ENCODE results near the gene CITED4. TPM values are rescaled to one million over a fixed set of nuclear protein-coding genes. Genes with fewer than 3 reads are reported as not detected.

CITED4 gene
- total RNA-seq, 1 experiment from 2014 or later, result 7.8 TPM

DNA sequence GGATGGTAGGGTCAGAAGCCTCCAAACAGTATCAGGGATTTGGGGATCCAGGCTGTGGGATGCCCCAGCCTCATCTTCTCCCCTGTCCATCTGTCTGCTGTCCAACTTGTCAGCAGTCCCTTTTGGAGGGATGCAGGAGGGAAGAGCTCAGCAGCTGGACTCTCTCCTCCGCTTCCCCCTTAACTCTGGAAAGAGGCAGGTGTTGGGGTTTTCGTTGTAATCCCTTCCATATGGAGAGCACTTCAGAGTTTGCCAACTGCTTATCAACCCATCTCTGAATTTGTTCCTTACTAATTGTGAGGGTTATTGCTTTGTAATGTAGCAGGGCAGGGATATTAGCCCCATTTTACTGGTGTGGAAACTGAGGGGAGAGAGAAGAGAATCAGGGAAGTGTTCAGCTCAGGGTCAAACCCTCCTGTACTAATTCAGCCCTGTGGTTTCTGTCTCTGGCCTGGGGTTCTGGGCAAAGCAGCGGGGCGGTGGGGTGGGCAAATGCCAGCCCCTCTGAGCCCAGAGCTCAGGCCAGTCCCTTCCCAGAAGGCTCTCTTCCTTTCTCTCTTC is 3.2 kb downstream of the CITED4 start:
- Histone ChIP-seq H4K20me1 (ENCODE audit: insufficient read depth) (no peaks in the 10 kb centered on the region), H2AFZ (ENCODE audit: low read depth, low read length, poor library complexity, severe bottlenecking) (no peak overlapping the region), H3K36me3 (ENCODE audit: control insufficient read depth in 1 of 2, insufficient read depth in 2 of 2, low read length in 2 of 2) (no peaks in the 10 kb centered on the region), H3K27me3 (ENCODE audit: insufficient read depth, low read length) (no peaks in the 10 kb centered on the region), H3K9ac (ENCODE audit: low read length) (no peak overlapping the region), H3K4me3 (replicated peaks in 1 of 2; ENCODE audit: low read depth in 1 of 2, low read length in 2 of 2) (no peak overlapping the region), H3K4me2 (ENCODE audit: low read length) (no peak overlapping the region), H3K4me1 (ENCODE audit: control insufficient read depth in 1 of 2, insufficient read depth in 2 of 2, low read length in 2 of 2) (peaks cover 9 to 15% of the 10 kb centered on the region in 2 experiments; a peak in 3 of 4 replicates), H3K9me3 (ENCODE audit: control insufficient read depth in 1 of 2, insufficient read depth in 1 of 2, low read depth in 1 of 2, low read length in 2 of 2) (no peaks in the 10 kb centered on the region), H3K79me2 (ENCODE audit: insufficient read depth, low read length) (no peaks in the 10 kb centered on the region), H3K9me2 (ENCODE audit: insufficient read depth) (no peaks in the 10 kb centered on the region), H3K27ac (ENCODE audit: low read depth, low read length) (no peak overlapping the region)
- CTCF ChIA-PET, result interaction anchor here (1.4 kb wide), 1 partner anchor 9 kb away, joined by 4 read pairs; no protein-coding TSS in a partner anchor
- intact Hi-C loops (cut with micrococcal nuclease), result no loop called here
- RAD21 ChIA-PET (ENCODE audit: low non-redundant PET in 1 of 2, low total read pairs in 2 of 2, uncharacterized antibody in 2 of 2, unreplicated experiment in 2 of 2), result no interaction called here
- ATAC-seq, result no peak
- POLR2A ChIA-PET, result interaction anchor here (1.3 kb wide), 1 partner anchor 9 kb away, joined by 5 read pairs; no protein-coding TSS in a partner anchor
- no TSS peak for BruUV-seq (replicated peaks)
- no peak for DNase-seq (ENCODE audit: low read depth, low spot score)
- TF ChIP-seq YY1 (IDR thresholded peaks at IDR 0.05; ENCODE audit: extremely low read depth, insufficient replicate concordance, low read depth, low read length) (no peak), SP1 (IDR thresholded peaks at IDR 0.05; ENCODE audit: low read depth) (no peak), ZNF274 (IDR thresholded peaks at IDR 0.05; ENCODE audit: low read depth, low read length) (no peak), CBX3 (IDR thresholded peaks at IDR 0.05; ENCODE audit: low read depth) (no peak), POLR2A (IDR thresholded peaks at IDR 0.05; ENCODE audit: borderline replicate concordance, extremely low read depth, insufficient read depth, insufficient read length) (no peak), POLR2AphosphoS5 (IDR thresholded peaks at IDR 0.05; ENCODE audit: low read depth, low read length) (no peak), SIN3A (IDR thresholded peaks at IDR 0.05; ENCODE audit: low read depth) (no peak), TCF7L2 (IDR thresholded peaks at IDR 0.05; ENCODE audit: borderline replicate concordance, extremely low read depth, insufficient read depth, insufficient read length) (no peak)
- TF ChIP-seq, protein P1, sequence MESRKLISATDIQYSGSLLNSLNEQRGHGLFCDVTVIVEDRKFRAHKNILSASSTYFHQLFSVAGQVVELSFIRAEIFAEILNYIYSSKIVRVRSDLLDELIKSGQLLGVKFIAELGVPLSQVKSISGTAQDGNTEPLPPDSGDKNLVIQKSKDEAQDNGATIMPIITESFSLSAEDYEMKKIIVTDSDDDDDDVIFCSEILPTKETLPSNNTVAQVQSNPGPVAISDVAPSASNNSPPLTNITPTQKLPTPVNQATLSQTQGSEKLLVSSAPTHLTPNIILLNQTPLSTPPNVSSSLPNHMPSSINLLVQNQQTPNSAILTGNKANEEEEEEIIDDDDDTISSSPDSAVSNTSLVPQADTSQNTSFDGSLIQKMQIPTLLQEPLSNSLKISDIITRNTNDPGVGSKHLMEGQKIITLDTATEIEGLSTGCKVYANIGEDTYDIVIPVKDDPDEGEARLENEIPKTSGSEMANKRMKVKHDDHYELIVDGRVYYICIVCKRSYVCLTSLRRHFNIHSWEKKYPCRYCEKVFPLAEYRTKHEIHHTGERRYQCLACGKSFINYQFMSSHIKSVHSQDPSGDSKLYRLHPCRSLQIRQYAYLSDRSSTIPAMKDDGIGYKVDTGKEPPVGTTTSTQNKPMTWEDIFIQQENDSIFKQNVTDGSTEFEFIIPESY (IDR thresholded peaks at IDR 0.05; ENCODE audit: extremely low read depth, insufficient replicate concordance, low read length), result no peak
- TF ChIP-seq, protein P2, sequence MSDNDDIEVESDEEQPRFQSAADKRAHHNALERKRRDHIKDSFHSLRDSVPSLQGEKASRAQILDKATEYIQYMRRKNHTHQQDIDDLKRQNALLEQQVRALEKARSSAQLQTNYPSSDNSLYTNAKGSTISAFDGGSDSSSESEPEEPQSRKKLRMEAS (IDR thresholded peaks at IDR 0.05), result no peak

All from HCT116 (cell line).